ENCODE measurements around the gene BPIFB2. TPM values are rescaled to one million over a fixed set of nuclear protein-coding genes. Genes with fewer than 3 reads are reported as not detected.

The BPIFB2 gene
- polyA plus RNA-seq, 1 of the 3 experiments (the other 2 are of a cell fraction) = not detected

GRCh38 chr20:32987044-32987825 lies 20.3 kb upstream of the BPIFB2 start:
- ChIA-PET CTCF (interaction anchor here (0.8 to 1.9 kb wide), 3 partner anchors 8 to 103 kb away, joined by 3 to 5 read pairs (median 4); no protein-coding TSS in a partner anchor), POLR2A (no interaction called here)
- H3K27ac ChIP-seq (ENCODE audit: low read depth in 2 of 2, low read length in 1 of 2) = no peak overlapping the region
- H3K4me2 ChIP-seq = no peak overlapping the region
- H2AFZ ChIP-seq (ENCODE audit: low read depth) = no peak overlapping the region
- H3K79me2 ChIP-seq (ENCODE audit: insufficient read depth) = no peaks in the 10 kb centered on the region
- no peaks in the 10 kb centered on the region for H3K36me3 ChIP-seq (replicated peaks in 1 of 2; ENCODE audit: control insufficient read depth in 1 of 2, insufficient read depth in 2 of 2, low read length in 1 of 2)
- no peaks in the 10 kb centered on the region for H4K20me1 ChIP-seq (ENCODE audit: insufficient read depth)
- no peak for TF ChIP-seq RFX5 (IDR thresholded peaks at IDR 0.05; ENCODE audit: low read length)
- no peak for TF ChIP-seq RAD21 (IDR thresholded peaks at IDR 0.05; ENCODE audit: low read length)
- TF ChIP-seq POLR2AphosphoS5 (IDR thresholded peaks at IDR 0.05; ENCODE audit: low read depth, low read length) = no peak
- no peak for TF ChIP-seq CHD2 (IDR thresholded peaks at IDR 0.05; ENCODE audit: low read length, partially characterized antibody)
- no peak for TF ChIP-seq RCOR1 (IDR thresholded peaks at IDR 0.05; ENCODE audit: low read length)
- TF ChIP-seq YY1 (IDR thresholded peaks at IDR 0.05; ENCODE audit: low read depth) = no peak
- no peak for TF ChIP-seq IRF3 (IDR thresholded peaks at IDR 0.05; ENCODE audit: low read depth, low read length)
- TF ChIP-seq REST (IDR thresholded peaks at IDR 0.05; ENCODE audit: low read depth, low read length) = no peak
- H3F3A ChIP-seq (replicated peaks; ENCODE audit: insufficient read depth) = no peaks in the 10 kb centered on the region
- no peaks in the 10 kb centered on the region; the same call in 1 of the 2 replicates for H3K27me3 ChIP-seq (ENCODE audit: insufficient read depth)
- H3K9me2 ChIP-seq = no peaks in the 10 kb centered on the region
- no peak overlapping the region for H3K9ac ChIP-seq
- no peak overlapping the region for H3K4me3 ChIP-seq (ENCODE audit: low read depth in 2 of 2, low read length in 1 of 2)
- peaks cover 0 to 3% of the 10 kb centered on the region in 2 experiments; a peak in 1 of 4 replicates for H3K4me1 ChIP-seq (ENCODE audit: control insufficient read depth in 1 of 2, insufficient read depth in 2 of 2, low read depth in 1 of 2, low read length in 1 of 2)
- DNase-seq = no peak
- H3K9me3 ChIP-seq = no peaks in the 10 kb centered on the region
- 58% methylated on average over 9 of the region's 11 CpGs for WGBS (ENCODE audit: low lambda C conversion rate)

GRCh38 chr20:32988008-32988407 lies 19.5 kb upstream of the BPIFB2 start:
- Histone ChIP-seq H3K9me2 (no peaks in the 10 kb centered on the region), H3K79me2 (ENCODE audit: insufficient read depth) (no peaks in the 10 kb centered on the region), H3K27ac (ENCODE audit: low read depth in 2 of 2, low read length in 1 of 2) (no peak overlapping the region), H3K9me3 (no peaks in the 10 kb centered on the region), H3K9ac (no peak overlapping the region), H3K4me3 (ENCODE audit: low read depth in 2 of 2, low read length in 1 of 2) (no peak overlapping the region), H3K27me3 (ENCODE audit: insufficient read depth) (no peaks in the 10 kb centered on the region; the same call in 1 of the 2 replicates), H2AFZ (ENCODE audit: low read depth) (no peak overlapping the region), H3K4me1 (ENCODE audit: control insufficient read depth in 1 of 2, insufficient read depth in 2 of 2, low read depth in 1 of 2, low read length in 1 of 2) (no peaks in the 10 kb centered on the region), H4K20me1 (ENCODE audit: insufficient read depth) (no peaks in the 10 kb centered on the region), H3K36me3 (replicated peaks in 1 of 2; ENCODE audit: control insufficient read depth in 1 of 2, insufficient read depth in 2 of 2, low read length in 1 of 2) (no peaks in the 10 kb centered on the region), H3K4me2 (no peak overlapping the region), H3F3A (replicated peaks; ENCODE audit: insufficient read depth) (no peaks in the 10 kb centered on the region)
- no peak for DNase-seq
- TF ChIP-seq TAF1 (IDR thresholded peaks at IDR 0.05; ENCODE audit: borderline replicate concordance, low read depth, low read length) (no peak), YY1 (IDR thresholded peaks at IDR 0.05; ENCODE audit: low read depth) (no peak), RFX5 (IDR thresholded peaks at IDR 0.05; ENCODE audit: low read length) (no peak), TCF12 (IDR thresholded peaks at IDR 0.05) (no peak), CTCF (IDR thresholded peaks at IDR 0.05) (no peak), EZH2phosphoT487 (IDR thresholded peaks at IDR 0.05; ENCODE audit: borderline replicate concordance, low read depth) (no peak), MEF2A (IDR thresholded peaks at IDR 0.05; ENCODE audit: borderline replicate concordance, low read depth) (no peak), FOSL2 (IDR thresholded peaks at IDR 0.05; ENCODE audit: borderline replicate concordance, low read depth) (no peak), FOXM1 (IDR thresholded peaks at IDR 0.05; ENCODE audit: low read depth) (no peak), RXRA (IDR thresholded peaks at IDR 0.05; ENCODE audit: borderline replicate concordance, low read depth) (no peak)
- CTCF ChIA-PET = interaction anchor here (0.8 kb wide), 1 partner anchor 103 kb away, joined by 3 read pairs; no protein-coding TSS in a partner anchor
- POLR2A ChIA-PET = no interaction called here
- WGBS (ENCODE audit: low lambda C conversion rate) = 74% methylated on average over 8 of the region's 16 CpGs

Data from SK-N-SH (cell line).